ENCODE measurements around the gene NRG3. TPM values are rescaled to one million over a fixed set of nuclear protein-coding genes. Genes with fewer than 3 reads are reported as not detected.

The NRG3 gene
- total and polyA plus RNA-seq, 2 of the 4 experiments (the other 2 are of a cell fraction), result not detected

GRCh38 chr10:83007510-83007909 is 1132.5 kb downstream of the NRG3 start:
- H2BK5ac ChIP-seq (ENCODE audit: low read depth, low read length, poor library complexity, severe bottlenecking), result no peak overlapping the region
- H2BK120ac ChIP-seq (ENCODE audit: low read depth, low read length), result no peak overlapping the region
- intact Hi-C loops (cut with micrococcal nuclease) (no loop called here), in situ Hi-C loops (cut with MboI; ENCODE audit: low sequenced_read_pairs) (no loop called here), dilution Hi-C loops (cut with HindIII; ENCODE audit: low sequenced_read_pairs, unreplicated experiment) (no loop called here)
- no peak overlapping the region for H3K4me3 ChIP-seq (ENCODE audit: insufficient read depth, low read depth, low read length)
- H4K8ac ChIP-seq (ENCODE audit: low read depth in 2 of 2, low read length in 2 of 2), result no peak overlapping the region
- H2BK15ac ChIP-seq (ENCODE audit: low read depth, low read length), result no peak overlapping the region
- H2AK9ac ChIP-seq (replicated peaks; ENCODE audit: low read depth, low read length, poor library complexity), result no peak overlapping the region
- no peak overlapping the region for H3K4me2 ChIP-seq (ENCODE audit: low read depth, low read length)
- H2BK20ac ChIP-seq (ENCODE audit: low read depth, low read length), result no peak overlapping the region
- H3K4me1 ChIP-seq (ENCODE audit: control insufficient read depth, insufficient read depth, low read length), result no peaks in the 10 kb centered on the region
- peaks cover 7% of the 10 kb centered on the region for H3K9me3 ChIP-seq (ENCODE audit: control insufficient read depth, insufficient read depth, low read length)
- DNase-seq (no peak), ATAC-seq (ENCODE audit: low read depth) (no peak)
- no peak overlapping the region for H3K27ac ChIP-seq (ENCODE audit: insufficient read depth, low read length)
- no TSS peak for BruUV-seq (replicated peaks)
- POLR2A ChIA-PET (ENCODE audit: unreplicated experiment), result no interaction called here
- WGBS, 2 experiments (ENCODE audit: extremely low coverage in 2 of 2, insufficient read length in 1 of 2), result no CpG with 5 or more reads among the region's 3 CpGs
- CTCF ChIA-PET, result no interaction called here
- H3K18ac ChIP-seq (ENCODE audit: low read depth, low read length), result no peak overlapping the region
- H3K23ac ChIP-seq (ENCODE audit: low read depth, low read length), result no peak overlapping the region
- no peaks in the 10 kb centered on the region for H4K20me1 ChIP-seq (ENCODE audit: insufficient read depth, low read length)
- H2AFZ ChIP-seq (replicated peaks; ENCODE audit: low read length, poor library complexity), result no peak overlapping the region
- H3K79me1 ChIP-seq (ENCODE audit: low read depth in 1 of 2, low read length in 2 of 2), result no peaks in the 10 kb centered on the region
- no peak overlapping the region for H3K4ac ChIP-seq (ENCODE audit: low read depth, low read length)
- H3K9ac ChIP-seq (ENCODE audit: low read depth, low read length), result no peak overlapping the region
- no peaks in the 10 kb centered on the region for H3K9me1 ChIP-seq (ENCODE audit: insufficient read depth, low read length)
- H3K56ac ChIP-seq (ENCODE audit: extremely low read depth, insufficient read depth, low read length), result no peak overlapping the region
- TF ChIP-seq ELK1 (IDR thresholded peaks at IDR 0.05; ENCODE audit: borderline replicate concordance, low read depth, low read length) (no peak), SMC3 (IDR thresholded peaks at IDR 0.05; ENCODE audit: low read depth, low read length) (no peak)
- H3K14ac ChIP-seq (replicated peaks; ENCODE audit: low read depth, low read length), result no peak overlapping the region
- no peak overlapping the region for H4K91ac ChIP-seq (ENCODE audit: insufficient read depth, low read depth, low read length)
- no peak overlapping the region for H2AK5ac ChIP-seq (ENCODE audit: low read depth, low read length)
- no peaks in the 10 kb centered on the region for H3K27me3 ChIP-seq (ENCODE audit: control insufficient read depth, insufficient read depth, low read length)
- no peak overlapping the region for H4K5ac ChIP-seq (ENCODE audit: low read depth, low read length)
- no peaks in the 10 kb centered on the region for H3K36me3 ChIP-seq (ENCODE audit: control insufficient read depth, insufficient read depth, low read length)

Measured in IMR-90 (cell line).